ENCODE measurements around the gene PACRG.

The PACRG gene

DNA sequence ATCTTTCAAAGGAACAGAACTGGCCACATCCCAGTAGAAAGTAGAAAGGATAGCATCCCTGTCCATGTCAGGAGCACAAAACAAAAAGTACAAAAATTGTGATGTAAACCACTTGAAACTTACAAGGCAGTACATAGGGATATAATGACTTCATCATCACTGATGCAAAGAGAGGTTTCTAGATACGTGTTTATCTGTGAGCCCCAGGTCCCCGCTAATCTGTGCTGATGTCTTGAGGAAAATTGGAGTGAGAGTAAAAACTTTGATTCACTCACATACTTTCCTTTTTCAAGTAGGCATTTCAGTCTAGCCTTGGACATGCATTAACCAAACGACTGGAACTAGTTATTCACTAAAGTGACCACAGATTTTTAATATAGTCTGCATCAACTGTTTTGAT, 470.1 kb downstream of the PACRG start:
- no peak for TF ChIP-seq CTCF (IDR thresholded peaks at IDR 0.05)

DNA sequence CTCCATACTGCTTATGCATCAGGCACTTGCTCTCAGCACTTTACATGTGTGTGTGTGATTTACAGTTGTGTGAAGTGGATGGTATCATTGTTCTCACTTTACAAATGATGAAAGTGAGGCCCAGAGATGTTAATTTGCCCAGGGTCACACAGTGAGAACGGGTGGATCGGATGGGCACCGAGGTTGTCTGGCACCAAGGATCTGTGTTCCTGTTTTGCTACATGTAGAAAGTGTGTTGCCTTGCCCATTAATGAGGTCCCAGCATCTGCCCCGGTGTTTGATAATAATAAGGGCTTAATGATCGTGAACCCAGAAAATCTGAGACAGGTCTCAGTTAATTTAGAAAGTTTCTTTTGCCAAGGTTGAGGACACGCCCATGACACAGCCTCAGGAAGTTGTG, 470.6 kb downstream of the PACRG start:
- TF ChIP-seq CTCF (IDR thresholded peaks at IDR 0.05) = no peak

DNA sequence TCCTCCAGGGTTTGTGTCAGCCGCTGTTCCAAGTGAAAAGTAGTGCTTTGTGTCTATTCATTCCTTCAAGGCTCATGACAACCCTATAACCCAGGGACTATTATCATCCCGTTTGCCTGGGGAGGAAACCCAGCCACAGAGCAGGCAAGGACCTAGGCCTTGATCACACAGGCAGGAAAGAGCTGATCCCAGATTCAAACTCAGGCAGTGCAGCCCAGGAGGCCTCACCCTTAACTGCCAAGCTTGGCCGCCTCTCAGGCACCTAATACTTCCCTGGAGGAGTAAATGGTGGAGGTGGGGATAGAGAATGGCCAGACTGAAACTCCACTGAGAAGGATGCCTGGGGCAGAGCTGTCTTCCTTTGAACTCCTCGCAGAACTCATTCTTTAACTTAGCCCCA, 471.6 kb downstream of the PACRG start:
- TF ChIP-seq CTCF (IDR thresholded peaks at IDR 0.05) = no peak

- TF ChIP-seq CTCF (IDR thresholded peaks at IDR 0.05) = no peak
These were observed 472.5 kb downstream of the PACRG start for GRCh38 chr6:163200289-163200688.

- TF ChIP-seq CTCF (IDR thresholded peaks at IDR 0.05) = no peak
These were observed 472.9 kb downstream of the PACRG start for GRCh38 chr6:163200694-163201093.

GRCh38 chr6:163201855-163202254, 474.1 kb downstream of the PACRG start:
- TF ChIP-seq CTCF (IDR thresholded peaks at IDR 0.05) = no peak

GRCh38 chr6:163206196-163206595, 478.4 kb downstream of the PACRG start:
- TF ChIP-seq CTCF (IDR thresholded peaks at IDR 0.05) = no peak
